ENCODE measurements around the gene SPIN2A. TPM values are rescaled to one million over a fixed set of nuclear protein-coding genes. Genes with fewer than 3 reads are reported as not detected.
"Not testable (repeated sequence)": the region's sequence is repeated elsewhere in the genome, so short reads cannot be mapped to it uniquely, and the experiment has no call there.

Gene SPIN2A
- total and polyA plus RNA-seq, 2 donors (not counting 1 experiment from before 2014, with no cell fraction given) = 0.50 to 2.3 TPM

DNA sequence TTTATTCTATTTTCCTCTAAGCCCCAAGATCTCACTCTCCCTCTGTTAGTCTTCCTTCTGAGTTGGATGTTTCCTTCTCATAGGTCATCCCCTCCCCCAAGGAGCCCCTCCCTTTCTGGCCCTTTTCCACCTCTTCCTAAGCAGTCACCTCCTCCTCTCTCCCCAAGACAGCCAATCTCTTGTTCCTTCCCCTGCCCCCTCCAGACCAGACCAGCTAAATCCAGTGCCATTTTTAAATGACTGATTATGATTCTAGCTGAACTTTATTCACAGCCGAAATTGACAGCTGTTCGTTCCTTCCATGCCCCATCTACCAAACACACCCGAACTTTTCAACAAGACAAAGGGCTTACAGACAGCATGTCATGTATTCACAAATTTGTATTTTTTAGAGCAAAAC is 1.9 kb downstream of the SPIN2A start:
- no peak overlapping the region for H2AFZ ChIP-seq (ENCODE audit: low read length)
- no peaks in the 10 kb centered on the region for H3K4me1 ChIP-seq (ENCODE audit: control insufficient read depth, extremely low read depth, insufficient read depth, low read length)
- H4K20me1 ChIP-seq (ENCODE audit: control insufficient read depth, extremely low read depth, insufficient read depth, low read length) = no peaks in the 10 kb centered on the region
- H3K79me2 ChIP-seq (ENCODE audit: control insufficient read depth, insufficient read depth, low read length) = no peaks in the 10 kb centered on the region
- H3K9me3 ChIP-seq (ENCODE audit: control insufficient read depth, insufficient read depth, low read depth, low read length) = no peaks in the 10 kb centered on the region
- no peak overlapping the region for H3K4me3 ChIP-seq (replicated peaks in 1 of 4; ENCODE audit: control extremely low read depth in 1 of 4, insufficient read depth in 1 of 4, low read depth in 3 of 4, low read length in 4 of 4)
- H3K36me3 ChIP-seq (ENCODE audit: control insufficient read depth, insufficient read depth, low read length) = no peaks in the 10 kb centered on the region
- no peak overlapping the region for H3K4me2 ChIP-seq (ENCODE audit: extremely low read depth, insufficient read depth, low read length)
- no peaks in the 10 kb centered on the region for H3K27me3 ChIP-seq (ENCODE audit: control insufficient read depth, insufficient read depth, low read length)
- no peak for DNase-seq (ENCODE audit: low read depth in 2 of 2)
- H3K9ac ChIP-seq (ENCODE audit: insufficient read depth, low read length) = no peak overlapping the region
- no peak overlapping the region for H3K27ac ChIP-seq (ENCODE audit: insufficient read depth, low read length)
- TF ChIP-seq, protein P1, sequence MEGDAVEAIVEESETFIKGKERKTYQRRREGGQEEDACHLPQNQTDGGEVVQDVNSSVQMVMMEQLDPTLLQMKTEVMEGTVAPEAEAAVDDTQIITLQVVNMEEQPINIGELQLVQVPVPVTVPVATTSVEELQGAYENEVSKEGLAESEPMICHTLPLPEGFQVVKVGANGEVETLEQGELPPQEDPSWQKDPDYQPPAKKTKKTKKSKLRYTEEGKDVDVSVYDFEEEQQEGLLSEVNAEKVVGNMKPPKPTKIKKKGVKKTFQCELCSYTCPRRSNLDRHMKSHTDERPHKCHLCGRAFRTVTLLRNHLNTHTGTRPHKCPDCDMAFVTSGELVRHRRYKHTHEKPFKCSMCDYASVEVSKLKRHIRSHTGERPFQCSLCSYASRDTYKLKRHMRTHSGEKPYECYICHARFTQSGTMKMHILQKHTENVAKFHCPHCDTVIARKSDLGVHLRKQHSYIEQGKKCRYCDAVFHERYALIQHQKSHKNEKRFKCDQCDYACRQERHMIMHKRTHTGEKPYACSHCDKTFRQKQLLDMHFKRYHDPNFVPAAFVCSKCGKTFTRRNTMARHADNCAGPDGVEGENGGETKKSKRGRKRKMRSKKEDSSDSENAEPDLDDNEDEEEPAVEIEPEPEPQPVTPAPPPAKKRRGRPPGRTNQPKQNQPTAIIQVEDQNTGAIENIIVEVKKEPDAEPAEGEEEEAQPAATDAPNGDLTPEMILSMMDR (conservative IDR thresholded peaks at IDR 0.05 in 1 of 2, IDR thresholded peaks at IDR 0.05 in 1 of 2; ENCODE audit: low read depth in 1 of 2, low read length in 2 of 2) = no peak
- TF ChIP-seq EZH2 (IDR thresholded peaks at IDR 0.05; ENCODE audit: low read length, missing control alignments) = no peak

DNA sequence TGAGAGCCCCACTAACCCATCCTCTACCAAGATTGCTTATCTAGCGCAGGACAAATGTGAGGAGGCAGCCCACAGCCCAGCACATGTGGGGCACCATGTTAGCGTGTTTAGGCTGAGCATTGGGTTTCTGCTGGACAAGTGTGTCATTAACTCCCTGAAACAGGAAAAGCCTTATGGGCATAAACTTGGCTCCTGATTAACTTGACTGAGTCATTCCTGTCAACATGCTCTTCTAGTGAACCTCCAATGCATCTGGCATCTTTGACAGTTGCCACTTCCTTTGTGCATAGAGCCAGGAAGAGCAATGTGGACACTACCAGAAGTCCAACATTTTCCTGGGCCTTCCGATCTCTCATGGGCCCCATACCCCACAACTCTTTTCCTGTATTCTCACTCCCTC is 2.5 kb downstream of the SPIN2A start:
- Histone ChIP-seq H3K4me3 (replicated peaks in 1 of 4; ENCODE audit: control extremely low read depth in 1 of 4, insufficient read depth in 1 of 4, low read depth in 3 of 4, low read length in 4 of 4) (no peak overlapping the region), H3K4me1 (ENCODE audit: control insufficient read depth, extremely low read depth, insufficient read depth, low read length) (no peaks in the 10 kb centered on the region), H3K36me3 (ENCODE audit: control insufficient read depth, insufficient read depth, low read length) (no peaks in the 10 kb centered on the region), H3K4me2 (ENCODE audit: extremely low read depth, insufficient read depth, low read length) (no peak overlapping the region), H4K20me1 (ENCODE audit: control insufficient read depth, extremely low read depth, insufficient read depth, low read length) (no peaks in the 10 kb centered on the region), H3K27me3 (ENCODE audit: control insufficient read depth, insufficient read depth, low read length) (no peaks in the 10 kb centered on the region), H3K79me2 (ENCODE audit: control insufficient read depth, insufficient read depth, low read length) (no peaks in the 10 kb centered on the region), H3K27ac (ENCODE audit: insufficient read depth, low read length) (no peak overlapping the region), H3K9me3 (ENCODE audit: control insufficient read depth, insufficient read depth, low read depth, low read length) (no peaks in the 10 kb centered on the region), H2AFZ (ENCODE audit: low read length) (no peak overlapping the region), H3K9ac (ENCODE audit: insufficient read depth, low read length) (no peak overlapping the region)
- TF ChIP-seq, protein P1 (conservative IDR thresholded peaks at IDR 0.05 in 1 of 2, IDR thresholded peaks at IDR 0.05 in 1 of 2; ENCODE audit: low read depth in 1 of 2, low read length in 2 of 2) = no peak
- no peak for TF ChIP-seq EZH2 (IDR thresholded peaks at IDR 0.05; ENCODE audit: low read length, missing control alignments)
- no peak for DNase-seq (ENCODE audit: low read depth in 2 of 2)

DNA sequence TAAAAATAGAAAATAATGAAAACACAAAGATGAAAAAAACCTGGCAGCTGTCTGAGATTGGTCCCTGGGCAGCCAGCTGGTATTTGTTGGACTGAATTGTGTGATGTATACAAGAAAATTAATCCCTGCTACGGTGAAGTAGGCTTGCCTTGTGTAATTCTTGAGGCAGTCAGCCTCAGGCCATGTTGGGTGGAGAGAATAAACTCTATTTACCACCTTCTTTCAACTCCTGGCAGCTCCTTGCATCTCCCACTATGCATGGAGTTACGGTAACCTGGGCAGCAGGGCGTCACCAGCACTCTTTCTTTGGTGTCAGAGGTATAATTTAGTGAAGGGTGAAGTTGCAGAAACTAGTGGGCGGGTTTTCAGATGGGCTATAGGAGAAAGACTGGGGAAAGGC is 3.5 kb downstream of the SPIN2A start:
- no peak overlapping the region for H3K9ac ChIP-seq (ENCODE audit: insufficient read depth, low read length)
- H3K27me3 ChIP-seq (ENCODE audit: control insufficient read depth, insufficient read depth, low read length) = no peaks in the 10 kb centered on the region
- no peaks in the 10 kb centered on the region for H3K4me1 ChIP-seq (ENCODE audit: control insufficient read depth, extremely low read depth, insufficient read depth, low read length)
- H3K36me3 ChIP-seq (ENCODE audit: control insufficient read depth, insufficient read depth, low read length) = no peaks in the 10 kb centered on the region
- no peaks in the 10 kb centered on the region for H3K9me3 ChIP-seq (ENCODE audit: control insufficient read depth, insufficient read depth, low read depth, low read length)
- no peak for TF ChIP-seq EZH2 (IDR thresholded peaks at IDR 0.05; ENCODE audit: low read length, missing control alignments)
- TF ChIP-seq, protein P1 (conservative IDR thresholded peaks at IDR 0.05 in 1 of 2, IDR thresholded peaks at IDR 0.05 in 1 of 2; ENCODE audit: low read depth in 1 of 2, low read length in 2 of 2) = no peak
- no peak overlapping the region for H2AFZ ChIP-seq (ENCODE audit: low read length)
- no peak overlapping the region for H3K27ac ChIP-seq (ENCODE audit: insufficient read depth, low read length)
- H4K20me1 ChIP-seq (ENCODE audit: control insufficient read depth, extremely low read depth, insufficient read depth, low read length) = no peaks in the 10 kb centered on the region
- no peak for DNase-seq (ENCODE audit: low read depth in 2 of 2)
- no peak overlapping the region for H3K4me2 ChIP-seq (ENCODE audit: extremely low read depth, insufficient read depth, low read length)
- no peaks in the 10 kb centered on the region for H3K79me2 ChIP-seq (ENCODE audit: control insufficient read depth, insufficient read depth, low read length)
- no peak overlapping the region for H3K4me3 ChIP-seq (replicated peaks in 1 of 4; ENCODE audit: control extremely low read depth in 1 of 4, insufficient read depth in 1 of 4, low read depth in 3 of 4, low read length in 4 of 4)

DNA sequence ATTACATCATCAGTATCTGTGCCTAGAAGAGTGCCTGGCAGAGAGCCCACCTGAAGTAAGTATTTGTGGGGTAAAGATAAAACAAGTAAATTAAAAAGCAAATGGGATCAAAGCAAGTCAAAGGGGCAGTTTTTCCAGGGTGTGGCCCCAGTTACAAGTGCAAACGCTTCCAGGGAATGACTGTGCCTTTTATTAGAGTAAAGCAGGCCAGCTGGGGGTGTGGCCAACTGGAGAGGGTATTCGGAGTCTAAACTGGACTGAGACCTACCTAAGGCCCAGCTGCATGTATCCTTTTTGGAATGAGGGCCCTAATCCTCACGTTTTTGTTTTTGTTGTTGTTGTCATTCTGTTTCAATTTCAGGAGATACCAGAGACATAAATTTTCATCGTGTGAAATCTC is 3.9 kb downstream of the SPIN2A start:
- DNase-seq (ENCODE audit: low read depth in 2 of 2); H3K9me3 ChIP-seq (ENCODE audit: control insufficient read depth, insufficient read depth, low read depth, low read length); H3K36me3 ChIP-seq (ENCODE audit: control insufficient read depth, insufficient read depth, low read length); H3K9ac ChIP-seq (ENCODE audit: insufficient read depth, low read length); H3K27ac ChIP-seq (ENCODE audit: insufficient read depth, low read length); H3K4me2 ChIP-seq (ENCODE audit: extremely low read depth, insufficient read depth, low read length); H4K20me1 ChIP-seq (ENCODE audit: control insufficient read depth, extremely low read depth, insufficient read depth, low read length); H3K27me3 ChIP-seq (ENCODE audit: control insufficient read depth, insufficient read depth, low read length); H3K4me3 ChIP-seq (replicated peaks in 1 of 4; ENCODE audit: control extremely low read depth in 1 of 4, insufficient read depth in 1 of 4, low read depth in 3 of 4, low read length in 4 of 4); H3K4me1 ChIP-seq (ENCODE audit: control insufficient read depth, extremely low read depth, insufficient read depth, low read length); H3K79me2 ChIP-seq (ENCODE audit: control insufficient read depth, insufficient read depth, low read length); H2AFZ ChIP-seq (ENCODE audit: low read length): not testable (repeated sequence)

Measured in fibroblast of lung (primary cell).